K562 (cell line): ENCODE results near the gene SLC39A11. TPM values are rescaled to one million over a fixed set of nuclear protein-coding genes. Genes with fewer than 3 reads are reported as not detected.

Experiments used
- ATAC-seq: fragments of 200-7000 bp; cut with Tn5 transposase; 3 replicates; pipeline ENCODE4 v1.9.1; 2020; ENCODE audit warnings: moderate library complexity
- BruUV-seq: library from RNA; stranded (reverse); fragments of 400-500 nt; replicated peaks from 2 replicates; lab custom pipeline; 2021; lab: Mats Ljungman, UMichigan
- CTCF ChIA-PET: fragments of 300-600 bp; formaldehyde crosslinking; extraction: SDS; loops from one replicate; lab custom pipeline; 2021; ENCODE audit warnings: low intra/inter-chr PET ratio; lab: Yijun Ruan, JAX
- POLR2A ChIA-PET: fragments of 300-600, 350-650 bp; sonication (Branson Sonifier 250); formaldehyde crosslinking; extraction: SDS; loops from one replicate; lab custom pipeline; 2021; ENCODE audit warnings: antibody characterized with exemption, inconsistent platforms; lab: Yijun Ruan, JAX
- DNase-seq, 4 experiments: peaks; one replicate each; pipeline versions ENCODE4 v3.0.0 to v3.0.0-alpha.2; 2011 to 2018; ENCODE audit warnings: low spot score in 3 of 4, mixed read lengths in 3 of 4; ENCODE audit errors: extremely low read depth in 1 of 4
- FAIRE-seq: peaks from 2 replicates; lab custom pipeline; 2011; peaks lifted over from hg19 to GRCh38; lab: Jason Lieb, UNC
- H2AFZ ChIP-seq: 2 replicates; pipeline ENCODE4 v1.6.0; 2011; ENCODE audit warnings: low read depth, low read length, control low read depth, inconsistent platforms
- H3K27ac ChIP-seq: fragments of 200-600 bp; 3 replicates; pipeline ENCODE4 v1.8.0; 2011; ENCODE audit warnings: low read depth, mild to moderate bottlenecking, control low read depth, inconsistent platforms, low read length, moderate library complexity, mixed read lengths; ENCODE audit errors: extremely low read depth
- H3K27me3 ChIP-seq, 2 experiments: fragments of 300-600 bp in 1 of 2; 2 replicates in 1 of 2; 3 replicates in 1 of 2; pipeline versions ENCODE4 v1.6.0 to v1.8.0; 2011; ENCODE audit warnings: inconsistent platforms in 2 of 2, low read length in 2 of 2, mild to moderate bottlenecking in 1 of 2, mixed read lengths in 1 of 2, moderate library complexity in 1 of 2; ENCODE audit not compliant: control insufficient read depth in 2 of 2, insufficient read depth in 2 of 2
- H3K36me3 ChIP-seq: fragments of 300-600 bp; 3 replicates; pipeline ENCODE4 v1.8.0; 2011; ENCODE audit warnings: mild to moderate bottlenecking, low read length, inconsistent platforms; ENCODE audit not compliant: control insufficient read depth, insufficient read depth
- H3K4me1 ChIP-seq, 2 experiments: fragments of 200-600 bp in 1 of 2; replicated peaks in 1 of 2; 2 replicates in 1 of 2; 3 replicates in 1 of 2; pipeline versions ENCODE4 v1.5.1 to v1.8.0; 2011; ENCODE audit warnings: inconsistent platforms in 2 of 2, low read length in 2 of 2, mild to moderate bottlenecking in 1 of 2, mixed read lengths in 1 of 2, moderate library complexity in 1 of 2; ENCODE audit not compliant: control insufficient read depth in 2 of 2, insufficient read depth in 2 of 2
- H3K4me2 ChIP-seq: 2 replicates; pipeline ENCODE4 v1.6.1; 2011; ENCODE audit warnings: low read length, control low read depth, inconsistent platforms, mixed read lengths; ENCODE audit not compliant: insufficient read depth
- H3K4me3 ChIP-seq: fragments of 200-600 bp; sonication (generic), shearing (Covaris generic); 2 replicates; pipeline ENCODE4 v1.5.1; 2016; ENCODE audit warnings: control low read depth, inconsistent platforms
- H3K79me2 ChIP-seq: fragments of 200-600 bp; 3 replicates; pipeline ENCODE4 v1.8.0; 2011; ENCODE audit warnings: low read length, inconsistent platforms; ENCODE audit not compliant: control insufficient read depth, insufficient read depth
- H3K9ac ChIP-seq, 2 experiments: 2 replicates each; pipeline versions ENCODE4 v1.6.0 to v1.6.1; 2011; ENCODE audit warnings: low read depth in 2 of 2, low read length in 2 of 2, control low read depth in 1 of 2, inconsistent platforms in 1 of 2, mild to moderate bottlenecking in 1 of 2, mixed read lengths in 1 of 2; ENCODE audit not compliant: insufficient read depth in 1 of 2
- H3K9me1 ChIP-seq: one replicate; pipeline ENCODE4 v1.6.0; 2011; ENCODE audit warnings: inconsistent platforms, mild to moderate bottlenecking, low read length, moderate library complexity; ENCODE audit not compliant: control insufficient read depth, insufficient read depth
- H3K9me3 ChIP-seq: replicated peaks from 2 replicates; pipeline ENCODE4 v1.5.1; 2011; ENCODE audit warnings: low read depth, low read length, inconsistent platforms; ENCODE audit not compliant: control insufficient read depth, insufficient read depth
- H4K20me1 ChIP-seq: replicated peaks from 2 replicates; pipeline ENCODE4 v1.6.1; 2011; ENCODE audit warnings: low read length, inconsistent platforms, mixed read lengths; ENCODE audit not compliant: control insufficient read depth, insufficient read depth
- ESRRA ChIP-seq: fragments of 450-650 bp; IDR thresholded peaks from 2 replicates; pipeline ENCODE4 v1.6.1; 2014; ENCODE audit warnings: low read depth, mild to moderate bottlenecking, moderate library complexity, borderline replicate concordance
- MXI1 ChIP-seq: IDR thresholded peaks from 2 replicates; pipeline ENCODE4 v1.6.1; 2011; ENCODE audit warnings: low read depth, mild to moderate bottlenecking, improper control_type of control experiment, low read length
- POLR2AphosphoS5 ChIP-seq: IDR thresholded peaks from 2 replicates; pipeline ENCODE4 v1.6.1; 2011; ENCODE audit warnings: mild to moderate bottlenecking, low read depth, low read length, moderate library complexity; ENCODE audit not compliant: control insufficient read depth, insufficient read depth
- PRPF4 ChIP-seq: fragments of 200-400 bp; formaldehyde crosslinking; IDR thresholded peaks from one replicate; pipeline ENCODE4 v1.6.1; 2017; ENCODE audit warnings: low read length, low read depth, mild to moderate bottlenecking; ENCODE audit not compliant: insufficient read depth, poor library complexity, severe bottlenecking
- RBM39 ChIP-seq: fragments of 200-400 bp; formaldehyde crosslinking; optimal IDR thresholded peaks from 2 replicates; pipeline ENCODE3; 2018; ENCODE audit warnings: low read depth, low read length
- TAF9B ChIP-seq: fragments of 450-650 bp; IDR thresholded peaks from 2 replicates; pipeline ENCODE4 v1.6.1; 2018; ENCODE audit warnings: mild to moderate bottlenecking; ENCODE audit not compliant: partially characterized antibody
- ZZZ3 ChIP-seq: fragments of 450-650 bp; IDR thresholded peaks from 2 replicates; pipeline ENCODE4 v1.6.1; 2016; ENCODE audit warnings: antibody characterized with exemption, mild to moderate bottlenecking, moderate library complexity
- WGBS: fragments of 100-300 bp; shearing (Covaris generic); methylation state at CpG from one replicate; pipeline ENCODE4 v1.1.6; 2016; ENCODE audit warnings: low coverage, mixed read lengths; ENCODE audit not compliant: insufficient coverage; ENCODE audit errors: missing lambda C conversion rate; 5-methylcytosine and 5-hydroxymethylcytosine counted together
- in situ Hi-C: fragments of 300-500 bp; cut with MboI; formaldehyde crosslinking; loops from 4 replicates; pipeline ENCODE4 v1.15.0; 2018; ENCODE audit warnings: inconsistent platforms, mixed read lengths
- intact Hi-C: fragments of 100-400 bp; cut with micrococcal nuclease; formaldehyde crosslinking; loops from 2 replicates; pipeline ENCODE4 v1.14.2; 2022
- polyA plus RNA-seq, 8 experiments: library from polyadenylated mRNA; depleted of rRNA in 4 of 8; stranded (reverse) in 5 of 8; unstranded in 3 of 8; fragments of >200 nt; fragmentation: Nextera tagmentation in 2 of 8; fragmentation: Illumina TruSeq in 1 of 8; extraction: Ambion mirVana in 2 of 8; extraction: Trizol in 1 of 8; gene quantifications; 2 replicates each; pipeline versions ENCODE4 v1.2.1 to v1.2.3, GENCODE V29; 2011 to 2014; ENCODE audit warnings: inconsistent platforms in 1 of 8, missing spikeins in 1 of 8
- total RNA-seq, 7 experiments: library from RNA; depleted of rRNA in 6 of 7; stranded (reverse); fragments of >200 nt in 6 of 7; fragmentation: Illumina TruSeq in 2 of 7; extraction: Trizol in 2 of 7; gene quantifications; 2 replicates each; pipeline versions ENCODE4 v1.2.1 to v1.2.3, GENCODE V29; 2011 to 2021; ENCODE audit warnings: low replicate concordance in 1 of 7
- TF ChIP-seq, protein P1 (sequence below): fragments of 250-450 bp; sonication (Bioruptor Pico); IDR thresholded peaks from 2 replicates; pipeline ENCODE4 v1.4.0; 2020; ENCODE audit warnings: mild to moderate bottlenecking, moderate library complexity, borderline replicate concordance

Gene SLC39A11
- total and polyA plus RNA-seq, 9 of the 15 experiments (the other 6 are each of a cell fraction or from before 2014, with no cell fraction given) = 10.5 to 26.4 (median 13.4) TPM

DNA sequence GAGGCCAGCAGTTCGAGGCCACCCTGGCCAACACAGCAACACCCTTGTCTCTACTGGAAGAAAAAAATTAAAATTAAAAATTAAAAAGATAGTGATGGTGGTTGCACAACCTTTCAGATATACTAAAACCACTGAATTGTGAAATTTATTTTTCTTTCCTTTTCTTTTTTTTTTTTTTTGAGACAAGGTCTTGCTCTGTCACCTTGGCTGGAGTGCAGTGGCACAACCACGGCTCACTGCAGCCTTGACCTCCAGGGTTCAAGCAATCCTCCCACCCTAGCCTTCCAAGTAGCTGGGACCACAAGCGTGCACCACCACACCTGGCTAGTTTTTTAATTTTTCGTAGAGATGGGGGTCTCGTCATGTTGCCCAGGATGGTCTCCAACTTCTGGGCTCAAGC is 254.4 kb downstream of the SLC39A11 start:
- H3K27ac ChIP-seq = no peak overlapping the region
- DNase-seq (no peak), FAIRE-seq (no peak), ATAC-seq (no peak)
- H3K79me2 ChIP-seq = no peaks in the 10 kb centered on the region
- BruUV-seq = no TSS peak
- no peaks in the 10 kb centered on the region for H3K9me3 ChIP-seq
- CTCF ChIA-PET = no interaction called here
- POLR2A ChIA-PET = no interaction called here
- in situ Hi-C loops (no loop called here), intact Hi-C loops (no loop called here)
- no peaks in the 10 kb centered on the region for H3K36me3 ChIP-seq
- H3K4me2 ChIP-seq = no peak overlapping the region
- no peak overlapping the region for H2AFZ ChIP-seq
- H3K9ac ChIP-seq = no peak overlapping the region
- H4K20me1 ChIP-seq = no peaks in the 10 kb centered on the region
- no peak for TF ChIP-seq POLR2AphosphoS5
- TF ChIP-seq, protein P1, sequence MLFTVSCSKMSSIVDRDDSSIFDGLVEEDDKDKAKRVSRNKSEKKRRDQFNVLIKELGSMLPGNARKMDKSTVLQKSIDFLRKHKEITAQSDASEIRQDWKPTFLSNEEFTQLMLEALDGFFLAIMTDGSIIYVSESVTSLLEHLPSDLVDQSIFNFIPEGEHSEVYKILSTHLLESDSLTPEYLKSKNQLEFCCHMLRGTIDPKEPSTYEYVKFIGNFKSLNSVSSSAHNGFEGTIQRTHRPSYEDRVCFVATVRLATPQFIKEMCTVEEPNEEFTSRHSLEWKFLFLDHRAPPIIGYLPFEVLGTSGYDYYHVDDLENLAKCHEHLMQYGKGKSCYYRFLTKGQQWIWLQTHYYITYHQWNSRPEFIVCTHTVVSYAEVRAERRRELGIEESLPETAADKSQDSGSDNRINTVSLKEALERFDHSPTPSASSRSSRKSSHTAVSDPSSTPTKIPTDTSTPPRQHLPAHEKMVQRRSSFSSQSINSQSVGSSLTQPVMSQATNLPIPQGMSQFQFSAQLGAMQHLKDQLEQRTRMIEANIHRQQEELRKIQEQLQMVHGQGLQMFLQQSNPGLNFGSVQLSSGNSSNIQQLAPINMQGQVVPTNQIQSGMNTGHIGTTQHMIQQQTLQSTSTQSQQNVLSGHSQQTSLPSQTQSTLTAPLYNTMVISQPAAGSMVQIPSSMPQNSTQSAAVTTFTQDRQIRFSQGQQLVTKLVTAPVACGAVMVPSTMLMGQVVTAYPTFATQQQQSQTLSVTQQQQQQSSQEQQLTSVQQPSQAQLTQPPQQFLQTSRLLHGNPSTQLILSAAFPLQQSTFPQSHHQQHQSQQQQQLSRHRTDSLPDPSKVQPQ = no peak
- TF ChIP-seq ZZZ3 = no peak
- TF ChIP-seq PRPF4 = no peak
- no peak for TF ChIP-seq MXI1
- no peak for TF ChIP-seq RBM39
- TF ChIP-seq TAF9B = no peak
- no peak for TF ChIP-seq ESRRA
- no peaks in the 10 kb centered on the region for H3K9me1 ChIP-seq
- H3K4me3 ChIP-seq = no peak overlapping the region
- no peaks in the 10 kb centered on the region; a peak in 2 of 5 replicates for H3K4me1 ChIP-seq
- WGBS = 62% methylated on average over 5 of the region's 5 CpGs
- H3K27me3 ChIP-seq = no peaks in the 10 kb centered on the region
